NCI-H2196 treated with DMSO at 0.1 percent for 48 hours (cell line): ENCODE measurements around the gene CCDC158.
"Not testable (repeated sequence)": the region's sequence is repeated elsewhere in the genome, so short reads cannot be mapped to it uniquely, and the experiment has no call there.

Experiments used
- DNase-seq: peaks from one replicate; lab custom pipeline; 2025; ENCODE audit not compliant: unreplicated experiment; lab: John Stamatoyannopoulos, UW

The CCDC158 gene

GRCh38 chr4:76430519-76431388, 9.8 kb upstream of the CCDC158 start:
- DNase-seq: no peak

GRCh38 chr4:76429636-76430035, 8.7 kb upstream of the CCDC158 start:
- DNase-seq: no peak

GRCh38 chr4:76426272-76426671, 5.3 kb upstream of the CCDC158 start:
- no peak for DNase-seq

- DNase-seq: not testable (repeated sequence)
These were observed 2.2 kb upstream of the CCDC158 start for GRCh38 chr4:76423159-76423558.

- DNase-seq: no peak
These were observed 666 bp downstream of the CCDC158 start for GRCh38 chr4:76420188-76420761.

- no peak for DNase-seq
These were observed 10.3 kb downstream of the CCDC158 start for GRCh38 chr4:76410636-76411035.

GRCh38 chr4:76407440-76408119, 13.4 kb downstream of the CCDC158 start:
- DNase-seq: no peak

GRCh38 chr4:76406081-76406480, 14.9 kb downstream of the CCDC158 start:
- DNase-seq: no peak

GRCh38 chr4:76401654-76402053, 19.3 kb downstream of the CCDC158 start:
- DNase-seq: no peak

- no peak for DNase-seq
These were observed 32.6 kb downstream of the CCDC158 start for GRCh38 chr4:76388160-76388908.

GRCh38 chr4:76386566-76387305, 34.2 kb downstream of the CCDC158 start:
- no peak for DNase-seq

- no peak for DNase-seq
These were observed 35.0 kb downstream of the CCDC158 start for GRCh38 chr4:76385974-76386373.

GRCh38 chr4:76384052-76384451, 36.9 kb downstream of the CCDC158 start:
- DNase-seq: no peak

- no peak for DNase-seq
These were observed 37.9 kb downstream of the CCDC158 start for GRCh38 chr4:76383001-76383400.

GRCh38 chr4:76381986-76382385, 39.0 kb downstream of the CCDC158 start:
- DNase-seq: no peak

GRCh38 chr4:76380561-76380960, 40.4 kb downstream of the CCDC158 start:
- DNase-seq: no peak

- DNase-seq: no peak
These were observed 43.0 kb downstream of the CCDC158 start for GRCh38 chr4:76377911-76378310.

- no peak for DNase-seq
These were observed 43.5 kb downstream of the CCDC158 start for GRCh38 chr4:76377481-76377901.

GRCh38 chr4:76376534-76376933, 44.4 kb downstream of the CCDC158 start:
- DNase-seq: no peak

GRCh38 chr4:76375703-76376102, 45.2 kb downstream of the CCDC158 start:
- no peak for DNase-seq

GRCh38 chr4:76374798-76375197, 46.1 kb downstream of the CCDC158 start:
- no peak for DNase-seq
